Spleen (tissue), 11 donors: Measurements from ENCODE around the gene SLC1A5. TPM values are rescaled to one million over a fixed set of nuclear protein-coding genes. Genes with fewer than 3 reads are reported as not detected.

ENCODE experiments used
- DNase-seq: peaks from one replicate; pipeline ENCODE4 v3.0.0-alpha.2; 2020
- H3K27ac ChIP-seq, 8 donors: fragments of 200-600 bp; sonication (generic) in 7 of 8; 1 replicate in 4 of 8; 2 replicates in 4 of 8; pipeline versions ENCODE4 v1.5.0 to v1.8.0; 2016 to 2021; ENCODE audit warnings: inconsistent platforms in 4 of 8, mild to moderate bottlenecking in 4 of 8, moderate library complexity in 1 of 8
- H3K27me3 ChIP-seq, 7 donors: fragments of 200-600 bp; sonication (generic) in 6 of 7; replicated peaks in 1 of 7; 1 replicate in 4 of 7; 2 replicates in 3 of 7; pipeline versions ENCODE4 v1.5.0 to v1.8.0; 2016 to 2021; ENCODE audit warnings: inconsistent platforms in 3 of 7, mild to moderate bottlenecking in 1 of 7
- H3K36me3 ChIP-seq, 6 donors: fragments of 200-600 bp; sonication (generic) in 5 of 6; 1 replicate in 4 of 6; 2 replicates in 2 of 6; pipeline versions ENCODE4 v1.5.0 to v1.8.0; 2016 to 2021; ENCODE audit warnings: inconsistent platforms in 2 of 6
- H3K4me1 ChIP-seq, 6 donors: fragments of 200-600 bp; sonication (generic) in 5 of 6; 1 replicate in 3 of 6; 2 replicates in 3 of 6; pipeline versions ENCODE4 v1.5.0 to v1.8.0; 2016 to 2021; ENCODE audit warnings: inconsistent platforms in 3 of 6
- H3K4me3 ChIP-seq, 8 donors: fragments of 200-600 bp; sonication (generic) in 7 of 8; 1 replicate in 4 of 8; 2 replicates in 4 of 8; pipeline versions ENCODE4 v1.5.0 to v1.8.0; 2016 to 2021; ENCODE audit warnings: inconsistent platforms in 4 of 8, mild to moderate bottlenecking in 4 of 8, moderate library complexity in 2 of 8
- H3K9me3 ChIP-seq, 8 donors: fragments of 200-600 bp; sonication (generic) in 7 of 8; 1 replicate in 4 of 8; 2 replicates in 4 of 8; pipeline versions ENCODE4 v1.5.0 to v1.8.0; 2016 to 2021; ENCODE audit warnings: inconsistent platforms in 4 of 8
- POLR2A ChIP-seq, 3 donors: fragments of 450-650 bp; IDR thresholded peaks; one replicate each; pipeline ENCODE4 v1.5.1; 2017; ENCODE audit warnings: antibody characterized with exemption in 3 of 3, mild to moderate bottlenecking in 1 of 3
- POLR2AphosphoS5 ChIP-seq, 3 donors: sonication (generic); formaldehyde crosslinking; IDR thresholded peaks; one replicate each; pipeline ENCODE4 v1.5.1; 2017; ENCODE audit warnings: antibody characterized with exemption in 3 of 3
- WGBS, 5 donors: extraction: QIAGEN DNeasy Blood & Tissue Kit in 3 of 5; methylation state at CpG; one replicate each; pipeline versions ENCODE4 v1.1.5 to v1.1.7; 2013 to 2018; 5-methylcytosine and 5-hydroxymethylcytosine counted together
- intact Hi-C: fragments of 100-400 bp; cut with DNase I; formaldehyde crosslinking; loops from one replicate; pipeline ENCODE4 v1.15.0; 2023; ENCODE audit warnings: low total_unique reads
- polyA plus RNA-seq, 3 donors: library from polyadenylated mRNA; stranded (reverse); fragments of 200-250 nt; gene quantifications; one replicate each; pipeline ENCODE4 v1.2.1, GENCODE V29; 2013
- small RNA-seq, 4 donors: library from RNA; depleted of rRNA; stranded (forward); fragments of <200 nt; gene quantifications; one replicate each; pipeline ENCODE3, GENCODE V24; 2016
- total RNA-seq, 7 donors: library from RNA; depleted of rRNA in 3 of 7; stranded (reverse); fragments of >200 nt in 3 of 7; fragmentation: NEBNext Ultra II Directional in 4 of 7; extraction: Animal tissue kit (Norgen Biotek cat#: 25700) in 4 of 7; gene quantifications; one replicate each; pipeline versions ENCODE4 v1.1.0 to v1.2.1, GENCODE V29; 2016 to 2021
- TF ChIP-seq, protein P1 (sequence below), 11 experiments: fragments of 200-600 bp in 7 of 11; fragments of 450-650 bp in 4 of 11; sonication (generic) in 4 of 11; IDR thresholded peaks in 8 of 11; conservative IDR thresholded peaks in 3 of 11; 1 replicate in 7 of 11; 2 replicates in 4 of 11; pipeline versions ENCODE4 v1.4.0 to v1.8.0; 2016 to 2021; ENCODE audit warnings: antibody characterized with exemption in 11 of 11, inconsistent platforms in 4 of 11, mild to moderate bottlenecking in 1 of 11
- donor health status: healthy with polysubstance abuse.
- donor health status: DM: no; HTN: no; CAD: no; lungs with moderate emphysema.
- donor health status: DM: no; HTN: no; CAD: no.
- donor health status: Bipolar disorder and iron deficiency.
- donor health status: healthy.
- donor health status: DM: no; HTN: no; CAD: no.
- donor health status: DM: yes; HTN: yes; CAD: no.

SLC1A5 gene
- total and polyA plus RNA-seq, 10 donors, result 13.2 to 62.8 (median 48.0) TPM

DNA sequence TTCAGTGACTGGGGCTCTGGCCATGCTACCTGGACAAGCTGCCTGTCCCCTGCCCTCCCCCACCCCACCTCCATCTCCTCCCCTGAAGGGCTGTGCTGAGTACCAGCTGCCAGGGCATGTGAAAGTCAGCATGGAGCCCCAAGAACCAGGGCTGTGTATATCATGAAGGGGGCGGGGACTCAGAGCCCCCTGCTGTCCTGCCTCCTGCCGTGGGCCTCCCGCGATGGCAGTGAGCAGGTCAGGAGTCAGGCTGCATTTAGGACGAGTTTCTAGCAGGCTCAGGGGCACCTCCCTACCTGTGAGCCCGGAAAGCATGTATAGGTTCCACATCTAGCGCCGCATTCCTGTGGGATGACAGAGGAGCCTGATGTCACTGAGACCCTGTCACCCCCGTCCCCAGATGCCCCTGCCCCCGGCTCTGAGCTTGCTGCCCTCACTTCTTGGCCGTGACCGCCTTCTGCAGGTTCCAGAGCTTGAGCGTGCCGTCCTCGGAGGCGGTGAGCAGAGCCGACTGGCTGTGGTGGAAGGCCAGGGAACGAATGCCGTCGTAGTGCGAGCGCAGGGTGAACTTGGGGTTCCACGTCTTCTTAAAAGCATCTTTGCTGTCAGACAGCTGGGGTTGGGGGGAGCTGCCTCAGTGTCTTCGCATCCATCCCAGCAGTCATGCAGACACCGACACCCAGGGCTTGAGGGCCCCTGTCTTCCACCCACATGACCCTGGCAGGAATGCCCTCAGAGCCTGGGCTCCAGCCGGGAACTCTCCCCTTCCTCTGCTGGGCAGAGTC is 63.2 kb downstream of the SLC1A5 start:
- 85 to 90% (median 89%) methylated on average over 22 to 26 of the region's 26 CpGs for WGBS, 5 donors
- H3K27me3 ChIP-seq, result no peaks in the 10 kb centered on the region
- TF ChIP-seq POLR2AphosphoS5 (IDR thresholded peaks at IDR 0.05) (no peak), POLR2A (IDR thresholded peaks at IDR 0.05) (no peak)
- TF ChIP-seq, protein P1, sequence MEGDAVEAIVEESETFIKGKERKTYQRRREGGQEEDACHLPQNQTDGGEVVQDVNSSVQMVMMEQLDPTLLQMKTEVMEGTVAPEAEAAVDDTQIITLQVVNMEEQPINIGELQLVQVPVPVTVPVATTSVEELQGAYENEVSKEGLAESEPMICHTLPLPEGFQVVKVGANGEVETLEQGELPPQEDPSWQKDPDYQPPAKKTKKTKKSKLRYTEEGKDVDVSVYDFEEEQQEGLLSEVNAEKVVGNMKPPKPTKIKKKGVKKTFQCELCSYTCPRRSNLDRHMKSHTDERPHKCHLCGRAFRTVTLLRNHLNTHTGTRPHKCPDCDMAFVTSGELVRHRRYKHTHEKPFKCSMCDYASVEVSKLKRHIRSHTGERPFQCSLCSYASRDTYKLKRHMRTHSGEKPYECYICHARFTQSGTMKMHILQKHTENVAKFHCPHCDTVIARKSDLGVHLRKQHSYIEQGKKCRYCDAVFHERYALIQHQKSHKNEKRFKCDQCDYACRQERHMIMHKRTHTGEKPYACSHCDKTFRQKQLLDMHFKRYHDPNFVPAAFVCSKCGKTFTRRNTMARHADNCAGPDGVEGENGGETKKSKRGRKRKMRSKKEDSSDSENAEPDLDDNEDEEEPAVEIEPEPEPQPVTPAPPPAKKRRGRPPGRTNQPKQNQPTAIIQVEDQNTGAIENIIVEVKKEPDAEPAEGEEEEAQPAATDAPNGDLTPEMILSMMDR (IDR thresholded peaks at IDR 0.05 in 8 of 11, conservative IDR thresholded peaks at IDR 0.05 in 3 of 11), result no peak
- H3K4me3 ChIP-seq, result peak overlapping the region in 1 of 8 donors; percentile 57
- DNase-seq, result no peak
- intact Hi-C loops, result no loop called here
- no peaks in the 10 kb centered on the region for H3K9me3 ChIP-seq
- peaks cover 0 to 100% (median 94%) of the 10 kb centered on the region in 6 donors for H3K36me3 ChIP-seq
- H3K4me1 ChIP-seq, result peaks cover 44 to 100% (median 88%) of the 10 kb centered on the region in 6 donors
- peak overlapping the region in 3 of 8 donors; percentile 15 to 93 (median 30) for H3K27ac ChIP-seq

Small RNAs within 50 kb of the gene (small RNA-seq; reads per million reads assigned to genes)
- gene AC008622.3 (0 reads per million in 4 donors), gene HNRNPMP2 (0 reads per million in 4 donors), gene RF00019 (0 reads per million in 4 donors)

Other genes starting within 250 kb of the SLC1A5 start
- gene CALM3, start 187.3 kb downstream of the SLC1A5 start, total RNA-seq, result 100 to 1,000 TPM; 121 to 197 (median 143) TPM
- 100 to 1,000 TPM in 2 of 3 donors, 10 to 100 TPM in 1; 78.1 to 167 (median 111) TPM for gene CALM3, start 187.3 kb downstream of the SLC1A5 start, polyA plus RNA-seq
- gene PTGIR, start 163.5 kb downstream of the SLC1A5 start, total RNA-seq, result 10 to 100 TPM in 3 of 7 donors, 1 to 10 TPM in 4; 5.4 to 18.6 (median 8.6) TPM
- gene PTGIR, start 163.5 kb downstream of the SLC1A5 start, polyA plus RNA-seq, result 1 to 10 TPM; 5.7 to 9.1 (median 5.9) TPM
- not detected for gene GNG8, start 152.4 kb downstream of the SLC1A5 start, total RNA-seq
- not detected for gene GNG8, start 152.4 kb downstream of the SLC1A5 start, polyA plus RNA-seq
- 10 to 100 TPM in 1 of 7 donors, 1 to 10 TPM in 6; 4.9 to 10.4 (median 6.1) TPM for gene DACT3, start 127.4 kb downstream of the SLC1A5 start, total RNA-seq
- gene DACT3, start 127.4 kb downstream of the SLC1A5 start, polyA plus RNA-seq, result 1 to 10 TPM; 1.6 to 4.1 (median 3.2) TPM
- gene PRKD2, start 71.5 kb downstream of the SLC1A5 start, total RNA-seq, result 100 to 1,000 TPM in 4 of 7 donors, 10 to 100 TPM in 3; 76.3 to 127 (median 115) TPM
- 100 to 1,000 TPM in 2 of 3 donors, 10 to 100 TPM in 1; 63.4 to 132 (median 105) TPM for gene PRKD2, start 71.5 kb downstream of the SLC1A5 start, polyA plus RNA-seq
- gene FKRP, start 42.5 kb downstream of the SLC1A5 start, total RNA-seq, result 10 to 100 TPM; 15.4 to 24.8 (median 19.3) TPM
- 10 to 100 TPM in 1 of 3 donors, 1 to 10 TPM in 2; 5.3 to 13.0 (median 9.8) TPM for gene FKRP, start 42.5 kb downstream of the SLC1A5 start, polyA plus RNA-seq
- 100 to 1,000 TPM in 5 of 7 donors, 10 to 100 TPM in 2; 90.1 to 143 (median 107) TPM for gene STRN4, start 42.1 kb downstream of the SLC1A5 start, total RNA-seq
- gene STRN4, start 42.1 kb downstream of the SLC1A5 start, polyA plus RNA-seq, result 10 to 100 TPM; 28.2 to 70.7 (median 30.0) TPM
- 100 to 1,000 TPM in 4 of 7 donors, 10 to 100 TPM in 3; 58.0 to 144 (median 116) TPM for gene AP2S1, start 62.3 kb upstream of the SLC1A5 start, total RNA-seq
- 100 to 1,000 TPM in 2 of 3 donors, 10 to 100 TPM in 1; 69.3 to 145 (median 104) TPM for gene AP2S1, start 62.3 kb upstream of the SLC1A5 start, polyA plus RNA-seq
- 10 to 100 TPM; 26.0 to 49.4 (median 42.9) TPM for gene ARHGAP35, start 72.4 kb upstream of the SLC1A5 start, total RNA-seq
- gene ARHGAP35, start 72.4 kb upstream of the SLC1A5 start, polyA plus RNA-seq, result 10 to 100 TPM in 1 of 3 donors, 1 to 10 TPM in 2; 2.3 to 10.8 (median 3.0) TPM
- 1 to 10 TPM in 6 of 7 donors, under 1 TPM in 1; 0.85 to 5.3 (median 1.6) TPM for gene NPAS1, start 231.2 kb upstream of the SLC1A5 start, total RNA-seq
- 1 to 10 TPM; 2.1 to 6.3 (median 3.9) TPM for gene NPAS1, start 231.2 kb upstream of the SLC1A5 start, polyA plus RNA-seq